ENCODE data around the gene CKAP4.

DNA sequence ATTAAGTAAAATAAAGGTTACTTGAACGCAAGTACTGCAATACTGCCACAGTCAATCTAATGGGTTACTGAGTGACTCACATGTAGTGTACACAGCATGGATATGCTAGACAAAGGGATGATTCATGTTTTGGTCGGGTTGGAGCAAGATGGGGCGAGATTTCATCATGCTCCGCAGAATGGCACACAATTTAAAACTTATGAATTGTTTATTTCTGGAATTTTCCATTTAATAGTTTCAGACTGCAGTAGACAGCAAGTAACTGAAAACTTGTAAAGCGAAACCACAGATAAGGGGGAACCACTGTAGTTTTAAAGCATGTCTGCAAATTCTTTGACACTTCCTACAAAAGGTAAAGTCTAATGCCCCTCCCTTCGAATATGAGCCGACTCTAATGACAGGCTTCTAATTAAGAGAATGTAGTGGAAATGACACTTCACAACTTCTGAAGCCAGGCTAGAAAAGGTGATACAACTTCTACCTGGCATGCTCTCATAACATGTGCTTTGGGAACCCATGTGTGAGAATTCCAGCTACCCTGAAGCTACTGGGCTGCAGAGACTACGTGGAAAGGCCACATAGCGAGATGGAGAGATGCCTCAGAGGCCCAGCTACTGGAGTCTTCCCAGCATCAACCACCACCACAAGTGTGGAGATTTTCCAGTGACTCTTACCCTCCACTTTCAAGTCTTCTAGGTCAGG is 40.8 kb upstream of the CKAP4 start:
- TF ChIP-seq, protein P1, sequence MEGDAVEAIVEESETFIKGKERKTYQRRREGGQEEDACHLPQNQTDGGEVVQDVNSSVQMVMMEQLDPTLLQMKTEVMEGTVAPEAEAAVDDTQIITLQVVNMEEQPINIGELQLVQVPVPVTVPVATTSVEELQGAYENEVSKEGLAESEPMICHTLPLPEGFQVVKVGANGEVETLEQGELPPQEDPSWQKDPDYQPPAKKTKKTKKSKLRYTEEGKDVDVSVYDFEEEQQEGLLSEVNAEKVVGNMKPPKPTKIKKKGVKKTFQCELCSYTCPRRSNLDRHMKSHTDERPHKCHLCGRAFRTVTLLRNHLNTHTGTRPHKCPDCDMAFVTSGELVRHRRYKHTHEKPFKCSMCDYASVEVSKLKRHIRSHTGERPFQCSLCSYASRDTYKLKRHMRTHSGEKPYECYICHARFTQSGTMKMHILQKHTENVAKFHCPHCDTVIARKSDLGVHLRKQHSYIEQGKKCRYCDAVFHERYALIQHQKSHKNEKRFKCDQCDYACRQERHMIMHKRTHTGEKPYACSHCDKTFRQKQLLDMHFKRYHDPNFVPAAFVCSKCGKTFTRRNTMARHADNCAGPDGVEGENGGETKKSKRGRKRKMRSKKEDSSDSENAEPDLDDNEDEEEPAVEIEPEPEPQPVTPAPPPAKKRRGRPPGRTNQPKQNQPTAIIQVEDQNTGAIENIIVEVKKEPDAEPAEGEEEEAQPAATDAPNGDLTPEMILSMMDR (IDR thresholded peaks at IDR 0.05), result no peak
- no peak for TF ChIP-seq ZFX (IDR thresholded peaks at IDR 0.05; ENCODE audit: borderline replicate concordance)

All from 22Rv1 (cell line).